Panc1 (cell line): ENCODE data around the gene LELP1.

ENCODE experiments used
- CTCF ChIP-seq: fragments of 450-650 bp; IDR thresholded peaks from 2 replicates; pipeline ENCODE4 v1.5.1; 2017; ENCODE audit warnings: mild to moderate bottlenecking
- POLR2AphosphoS5 ChIP-seq: IDR thresholded peaks from 2 replicates; pipeline ENCODE4 v1.6.1; 2012; ENCODE audit warnings: mild to moderate bottlenecking, low read depth, low read length, moderate library complexity
- SIN3A ChIP-seq: IDR thresholded peaks from 2 replicates; pipeline ENCODE4 v1.6.1; 2012; ENCODE audit warnings: low read depth, mild to moderate bottlenecking, low read length, moderate library complexity, borderline replicate concordance; ENCODE audit not compliant: insufficient read depth

- TF ChIP-seq CTCF (no peak), POLR2AphosphoS5 (no peak), SIN3A (no peak)
Measured at GRCh38 chr1:153220606-153221303, 17.5 kb downstream of the LELP1 start.
